Fibroblast of skin of back (primary cell): ENCODE measurements around the gene FPGT. TPM values are rescaled to one million over a fixed set of nuclear protein-coding genes. Genes with fewer than 3 reads are reported as not detected.
"Not testable (repeated sequence)": the region's sequence is repeated elsewhere in the genome, so short reads cannot be mapped to it uniquely, and the experiment has no call there.

Experiments
- DNase-seq: peaks from one replicate; pipeline ENCODE4 v3.0.0-alpha.2; 2013
- polyA plus RNA-seq, 2 experiments: library from polyadenylated mRNA; unstranded; fragments of 120-200 nt; gene quantifications; one replicate each; pipeline ENCODE4 v1.2.1, GENCODE V29; 2013; ENCODE audit not compliant: insufficient read length in 2 of 2

FPGT gene
- polyA plus RNA-seq (2013, experiment 1 of 2; ENCODE audit: insufficient read length), result 8.0 TPM
- 7.9 TPM for polyA plus RNA-seq (2013, experiment 2 of 2; ENCODE audit: insufficient read length)

- peak; percentile 92 for DNase-seq
Observed at GRCh38 chr1:74197657-74198552, at the start of gene FPGT, which contains the start of gene LRRIQ3. Gene FPGT, plus strand, starts transcription at chr1:74198242. Its CDS starts 37 bp downstream, at chr1:74198279. Gene LRRIQ3, minus strand, starts transcription at chr1:74198176. Its CDS starts 14,492 bp downstream, at chr1:74183684.

- DNase-seq, result no peak
Observed at GRCh38 chr1:74160046-74160445, 38.0 kb upstream of the FPGT start.

GRCh38 chr1:74161497-74161896 lies 36.5 kb upstream of the FPGT start:
- no peak for DNase-seq

DNA sequence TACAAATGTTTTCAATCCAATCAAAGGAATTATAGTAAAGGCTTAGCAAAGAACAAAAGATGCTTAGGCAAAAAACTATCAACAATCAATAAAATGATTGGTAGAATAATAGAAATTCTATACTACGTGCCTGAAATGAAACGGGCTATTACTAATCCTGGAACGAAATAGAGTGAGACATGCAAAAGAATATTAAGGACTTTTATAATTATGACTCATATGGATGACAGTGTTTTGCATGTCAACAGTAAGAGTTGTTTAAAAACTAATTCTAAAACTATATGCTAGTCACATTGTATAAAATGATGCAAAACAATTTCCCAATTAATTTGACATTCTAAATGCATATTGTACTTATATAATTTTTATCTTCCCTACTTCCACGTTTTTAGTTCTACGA lies 35.7 kb upstream of the FPGT start:
- no peak for DNase-seq

DNA sequence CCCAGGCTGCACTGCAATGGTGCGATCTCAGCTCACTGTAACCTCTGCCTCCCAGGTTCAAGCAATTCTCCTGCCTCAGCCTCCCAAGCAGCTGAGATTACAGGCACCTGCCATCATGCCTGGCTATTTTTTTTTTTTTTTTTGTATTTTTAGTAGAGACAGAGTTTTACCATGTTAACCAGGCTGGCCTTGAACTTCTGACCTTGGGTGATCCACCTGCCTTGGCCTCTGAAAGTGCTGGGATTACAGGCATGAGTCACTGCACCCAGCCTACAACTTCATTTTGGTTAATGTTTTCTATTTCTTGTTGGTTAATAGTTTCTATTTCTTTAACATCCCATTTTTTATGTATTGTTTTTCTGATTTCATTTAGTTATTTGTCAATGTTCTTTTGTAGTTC lies 23.6 kb upstream of the FPGT start:
- not testable (repeated sequence) for DNase-seq

DNA sequence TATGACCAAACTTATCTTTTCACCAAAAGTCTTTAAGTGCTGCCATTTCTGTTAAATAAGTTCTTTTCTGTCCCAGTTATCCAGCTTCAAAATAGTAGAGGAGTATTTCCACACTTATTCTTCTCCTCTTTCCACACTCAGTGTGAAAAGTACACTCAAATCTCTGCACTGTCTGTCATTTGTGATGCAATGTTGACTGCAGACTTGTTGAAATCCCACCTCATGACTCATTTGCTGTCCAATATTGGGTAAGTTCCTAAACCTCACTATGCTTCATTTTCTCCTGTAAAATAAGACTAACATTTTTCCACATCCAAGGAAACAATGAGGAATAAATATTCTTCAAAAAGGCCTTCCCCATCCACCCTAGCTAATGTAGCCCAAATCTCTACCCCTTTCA lies 17.6 kb upstream of the FPGT start:
- no peak for DNase-seq

DNA sequence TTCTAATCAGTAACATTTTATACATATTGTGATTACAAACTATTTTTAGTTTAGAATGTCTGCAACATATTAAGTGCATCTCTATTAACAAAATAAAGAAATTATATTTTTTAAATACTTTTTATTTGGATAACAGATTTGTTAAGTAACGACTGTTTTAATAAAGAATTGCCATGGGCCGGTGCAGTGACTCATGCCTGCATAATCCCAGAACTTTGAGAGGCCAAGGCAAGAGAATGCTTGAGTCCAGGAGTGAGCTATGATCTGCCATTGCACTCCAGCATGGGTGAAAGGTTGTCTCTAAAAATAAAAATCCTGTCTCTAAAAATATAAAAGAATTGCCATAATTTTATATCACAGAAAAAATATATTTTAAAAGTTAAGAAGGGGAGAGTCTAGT lies 4.1 kb upstream of the FPGT start:
- DNase-seq, result peak; percentile 43

- DNase-seq, result no peak
Observed at GRCh38 chr1:74195339-74195738, 2.7 kb upstream of the FPGT start.

GRCh38 chr1:74197255-74197654 lies 787 bp upstream of the FPGT start:
- no peak for DNase-seq

DNA sequence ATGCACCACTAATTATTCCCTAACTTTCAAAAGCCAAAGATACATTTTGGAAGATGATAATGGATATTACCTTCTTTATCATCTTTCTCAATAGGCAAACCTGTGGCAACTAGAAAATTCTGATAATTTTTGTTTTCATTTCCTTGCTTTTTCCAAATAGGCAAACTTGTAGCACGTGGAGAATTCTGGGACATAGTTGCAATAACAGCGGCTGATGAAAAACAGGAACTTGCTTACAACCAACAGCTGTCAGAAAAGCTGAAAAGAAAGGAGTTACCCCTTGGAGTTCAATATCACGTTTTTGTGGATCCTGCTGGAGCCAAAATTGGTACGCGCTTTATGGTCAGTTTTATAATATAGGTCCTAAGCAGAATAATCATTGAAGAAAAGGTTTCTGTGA lies 1.5 kb downstream of the FPGT start:
- DNase-seq, result no peak

- DNase-seq, result peak; percentile 74
Observed at GRCh38 chr1:74205266-74205665, 7.2 kb downstream of the FPGT start.

DNA sequence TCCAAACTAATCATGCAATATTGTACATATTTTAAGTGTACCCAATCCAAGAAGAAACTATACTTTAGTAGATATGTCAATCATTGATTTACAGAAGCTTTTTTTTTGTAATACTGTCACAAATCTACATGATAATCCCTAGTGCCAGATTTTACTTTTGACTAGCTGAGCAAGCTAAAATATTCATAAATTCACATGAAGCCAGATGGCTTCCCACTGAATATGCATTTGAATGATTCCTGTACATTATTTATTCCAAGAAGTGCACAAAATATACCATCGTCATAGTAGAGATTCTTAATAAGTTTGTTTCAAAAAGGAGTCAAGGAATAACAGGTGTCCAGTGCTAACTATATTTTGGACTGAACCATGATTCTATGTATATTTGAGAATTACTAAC lies 17.2 kb downstream of the FPGT start:
- DNase-seq, result no peak

DNA sequence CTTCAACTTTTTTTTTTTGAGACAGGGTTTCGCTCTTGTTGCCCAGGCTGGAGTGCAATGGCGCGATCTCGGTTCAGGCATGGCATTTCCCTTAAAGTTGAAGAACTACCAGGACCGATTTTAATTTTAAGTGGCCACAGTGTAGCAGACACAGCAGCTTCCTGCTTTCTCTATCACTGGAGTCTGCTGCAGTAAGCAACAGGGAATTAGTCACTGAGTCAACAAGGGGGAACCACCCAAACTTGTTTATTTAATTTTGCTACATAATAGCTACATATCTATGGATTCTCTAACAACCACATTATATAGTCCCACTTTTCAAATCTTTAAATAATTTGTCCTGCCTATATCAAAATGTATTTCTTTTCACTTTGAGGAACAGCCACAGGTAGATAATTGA lies 24.7 kb downstream of the FPGT start:
- DNase-seq, result peak; percentile 47

DNA sequence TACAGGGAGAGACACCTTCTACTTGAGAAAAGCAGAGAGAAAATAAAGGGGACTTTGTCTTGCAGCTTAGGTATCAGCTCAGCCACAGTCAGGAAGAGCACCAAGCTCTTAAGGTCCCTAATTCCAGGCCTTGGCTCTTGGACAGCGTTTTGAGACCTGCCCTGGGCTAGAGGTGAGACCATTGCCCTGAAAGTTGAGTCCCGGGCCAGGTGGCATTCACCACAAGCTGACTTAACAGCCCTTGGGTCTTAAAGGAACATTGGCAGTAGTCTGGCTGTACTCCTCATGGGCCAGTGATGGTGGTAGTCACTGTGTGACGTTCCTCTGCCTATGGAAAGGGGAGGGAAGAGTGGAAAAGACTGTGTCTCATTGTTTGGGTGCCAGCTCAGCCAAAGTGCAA lies 25.4 kb downstream of the FPGT start:
- no peak for DNase-seq

DNA sequence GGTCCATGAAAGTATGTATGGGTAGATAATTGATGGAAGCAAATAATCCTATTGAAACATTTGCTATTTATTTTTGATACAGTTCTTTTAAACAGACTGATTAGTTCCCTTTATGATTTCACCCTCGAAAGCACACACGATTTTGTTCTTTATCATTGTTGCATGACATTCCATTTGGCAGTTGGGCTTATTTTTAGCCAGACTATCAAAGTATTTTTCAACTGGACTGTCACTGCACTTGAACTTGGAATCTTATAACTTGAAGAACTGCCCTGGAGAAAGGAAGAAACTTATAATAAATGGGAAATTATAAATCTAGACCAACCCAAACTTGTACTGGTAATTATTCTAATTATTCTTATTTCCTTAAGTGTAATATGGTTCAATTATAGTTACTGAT lies 37.1 kb downstream of the FPGT start, which contains the start of gene TNNI3K:
Gene TNNI3K, plus strand, starts transcription at position 235 of the 400 bp plus-strand sequence. Its CDS starts 65 bp downstream, at position 300.
- no peak for DNase-seq

- DNase-seq, result no peak
Observed at GRCh38 chr1:74236440-74236839, 38.4 kb downstream of the FPGT start.

DNA sequence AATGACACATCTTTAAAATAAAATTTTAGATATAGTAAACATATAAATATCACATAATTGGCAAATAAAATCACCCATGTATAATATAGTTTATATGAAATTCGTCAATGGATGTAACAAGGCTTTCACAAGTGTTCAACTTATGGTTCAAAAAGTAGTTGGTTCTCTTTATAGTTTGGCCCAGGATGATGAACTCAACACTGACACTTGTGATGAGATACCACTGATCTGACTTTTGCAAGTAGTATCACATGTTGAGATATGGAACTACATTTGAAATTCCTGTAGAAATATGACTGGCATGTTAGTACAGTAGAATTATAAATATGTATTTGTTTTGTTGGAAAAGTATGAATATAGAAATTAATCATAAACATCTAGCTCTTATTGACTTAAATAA lies 39.0 kb downstream of the FPGT start:
- DNase-seq, result no peak

DNA sequence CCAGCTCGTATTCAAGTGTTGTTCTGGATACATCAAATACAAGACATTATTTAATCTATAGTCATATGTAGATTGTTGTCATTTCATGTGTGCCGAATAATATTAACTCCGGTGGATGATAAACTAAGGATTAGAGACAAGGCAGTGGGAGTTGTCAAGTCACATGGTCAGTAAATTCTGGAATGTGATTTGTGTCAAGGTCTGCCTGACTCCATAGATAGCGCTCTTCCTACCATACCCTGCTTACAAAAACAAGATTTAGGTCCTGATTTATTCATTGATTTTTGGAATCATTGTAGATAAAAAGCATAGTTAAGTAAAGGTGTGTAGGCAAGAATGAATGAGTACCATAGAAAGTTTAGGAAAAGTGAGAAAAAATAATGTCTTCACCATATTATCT lies 39.7 kb downstream of the FPGT start:
- no peak for DNase-seq

GRCh38 chr1:74245168-74245772 lies 47.2 kb downstream of the FPGT start:
- DNase-seq, result no peak

DNA sequence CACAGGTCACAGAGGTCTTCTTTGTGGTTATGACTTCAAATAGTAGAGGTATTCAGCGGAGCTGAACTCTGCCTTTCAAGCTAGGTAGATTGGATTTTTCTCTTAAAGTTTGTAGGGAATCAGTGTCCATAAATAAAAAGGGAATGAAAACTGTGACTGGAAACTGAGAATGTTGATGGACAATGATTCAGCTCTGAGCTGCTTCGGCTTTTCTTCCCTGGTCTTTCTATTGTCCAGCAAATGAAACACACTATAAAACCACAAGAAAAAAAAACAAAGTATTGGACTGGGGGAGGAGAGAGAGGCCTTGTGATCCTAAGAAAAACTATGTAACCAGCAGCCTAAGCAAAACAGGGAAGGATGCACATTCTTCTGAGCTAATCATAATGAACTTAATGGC lies 48.3 kb downstream of the FPGT start:
- no peak for DNase-seq

GRCh38 chr1:74247881-74248528 lies 50.0 kb downstream of the FPGT start:
- no peak for DNase-seq

GRCh38 chr1:74253243-74253824 lies 55.3 kb downstream of the FPGT start:
- not testable (repeated sequence) for DNase-seq
